ENCODE results near the gene JOSD2.
"Not testable (repeated sequence)": the region's sequence is repeated elsewhere in the genome, so short reads cannot be mapped to it uniquely, and the experiment has no call there.

Gene JOSD2

DNA sequence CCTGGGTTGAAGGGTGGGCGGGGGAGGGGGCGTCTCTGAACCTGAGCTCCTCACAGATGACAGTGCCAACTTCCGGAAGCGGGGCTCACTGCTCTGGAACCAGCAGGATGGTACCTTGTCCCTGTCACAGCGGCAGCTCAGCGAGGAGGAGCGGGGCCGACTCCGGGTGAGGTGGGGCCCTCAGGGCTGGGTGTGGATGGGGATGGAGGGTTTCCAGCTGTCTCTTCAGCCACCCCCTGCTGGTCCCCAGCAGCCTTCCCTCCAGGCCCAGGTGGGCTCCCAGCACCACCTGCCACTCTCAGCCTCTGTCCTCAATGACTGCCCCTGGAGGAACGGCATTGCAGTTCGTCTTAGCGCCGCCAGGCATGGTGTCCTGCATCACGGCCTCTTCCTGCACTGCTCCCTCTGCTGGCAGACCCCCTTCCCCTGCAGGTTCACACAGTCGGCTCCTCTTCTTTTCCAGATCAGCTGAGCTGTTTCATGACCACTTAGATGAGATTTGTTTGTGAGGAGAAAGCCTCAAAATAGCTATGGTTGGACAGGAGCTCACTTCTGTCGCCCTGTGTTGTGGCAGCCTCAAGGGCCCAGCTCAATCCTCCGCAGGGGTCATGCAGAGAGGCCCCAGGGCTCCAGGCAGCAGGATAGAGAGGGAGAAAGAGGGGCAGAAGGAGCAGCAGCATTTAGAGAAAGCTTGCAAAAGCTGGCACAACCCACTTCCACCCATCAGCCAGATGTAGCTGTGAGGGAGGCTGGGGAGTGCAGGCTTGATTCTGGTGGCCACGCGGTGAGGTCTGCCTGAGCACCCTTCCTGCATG lies 31.9 kb downstream of the JOSD2 start:
- Histone ChIP-seq H3K9me3 (ENCODE audit: low read length) (peaks cover 23% of the 10 kb centered on the region), H3K27me3 (ENCODE audit: insufficient read depth, low read length) (no peaks in the 10 kb centered on the region), H2AFZ (ENCODE audit: low read depth, low read length) (no peak overlapping the region), H3K4me1 (ENCODE audit: insufficient read depth, low read length) (peaks cover 5% of the 10 kb centered on the region), H3K36me3 (ENCODE audit: insufficient read depth, low read length) (peaks cover 12% of the 10 kb centered on the region), H3K4me3 (ENCODE audit: low read length) (no peak overlapping the region)

DNA sequence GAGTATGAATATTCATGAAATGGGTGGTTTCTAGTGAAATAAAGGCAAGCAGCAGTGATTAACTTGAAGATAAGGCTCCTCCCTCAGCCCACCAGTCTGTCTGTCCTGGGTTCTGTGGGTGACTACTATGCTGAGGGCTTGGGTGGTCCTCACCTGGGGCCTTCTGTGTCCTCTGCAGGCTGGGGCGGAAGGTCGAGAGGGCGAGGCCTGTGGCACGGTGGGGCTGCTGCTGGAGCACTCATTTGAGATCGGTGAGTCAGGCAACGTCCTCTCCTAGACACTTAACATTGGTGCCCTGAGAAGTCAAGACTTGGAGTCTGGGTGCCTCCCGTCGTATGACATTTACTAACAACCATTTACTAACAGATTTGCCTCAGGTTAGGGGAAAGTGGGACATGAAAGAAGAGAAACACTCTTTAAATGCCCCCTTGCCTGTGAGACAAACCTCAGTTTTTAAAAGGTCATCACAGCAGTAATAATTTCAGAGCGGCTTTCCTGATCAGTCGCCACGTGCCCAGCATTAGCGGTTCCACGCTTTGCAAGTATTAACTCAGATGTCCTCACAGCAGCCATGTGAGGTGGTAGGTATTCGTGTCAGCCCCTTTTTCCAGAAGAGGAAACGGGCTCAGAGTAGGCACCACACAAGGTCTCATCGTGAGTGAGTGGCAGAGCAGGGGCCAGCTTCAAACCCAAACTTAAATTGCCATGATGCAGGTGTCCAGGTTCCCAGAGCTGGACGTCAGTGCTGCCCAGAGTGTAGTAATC lies 33.1 kb downstream of the JOSD2 start:
- Histone ChIP-seq H3K36me3 (ENCODE audit: insufficient read depth, low read length) (peaks cover 12% of the 10 kb centered on the region), H3K9me3 (ENCODE audit: low read length) (peaks cover 23% of the 10 kb centered on the region), H2AFZ (ENCODE audit: low read depth, low read length) (no peak overlapping the region), H3K4me1 (ENCODE audit: insufficient read depth, low read length) (peaks cover 5% of the 10 kb centered on the region), H3K4me3 (ENCODE audit: low read length) (peak overlapping the region; percentile 70), H3K27me3 (ENCODE audit: insufficient read depth, low read length) (no peaks in the 10 kb centered on the region)

DNA sequence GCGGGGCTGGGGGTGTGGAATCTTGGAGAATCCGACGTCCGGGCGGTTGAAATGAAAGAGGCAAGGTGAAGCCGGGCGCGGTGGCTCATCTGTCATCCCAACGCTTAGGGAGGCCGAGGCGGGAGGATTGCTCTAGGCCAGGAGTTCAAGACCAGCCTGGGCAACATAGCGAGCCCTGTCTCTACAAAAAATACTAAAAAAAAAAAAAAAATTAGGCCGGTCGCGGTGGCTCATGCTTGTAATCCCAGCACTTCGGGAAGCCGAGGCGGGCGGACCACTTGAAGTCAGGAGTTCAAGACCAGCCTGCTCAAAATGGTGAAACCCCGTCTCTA lies 34.1 kb downstream of the JOSD2 start:
- Histone ChIP-seq H3K4me3 (ENCODE audit: low read length) (peak overlapping the region; percentile 70), H3K9me3 (ENCODE audit: low read length) (peaks cover 23% of the 10 kb centered on the region), H3K4me1 (ENCODE audit: insufficient read depth, low read length) (peaks cover 5% of the 10 kb centered on the region), H3K36me3 (ENCODE audit: insufficient read depth, low read length) (peaks cover 12% of the 10 kb centered on the region), H2AFZ (ENCODE audit: low read depth, low read length) (peak overlapping the region; percentile 92), H3K27me3 (ENCODE audit: insufficient read depth, low read length) (no peaks in the 10 kb centered on the region)

DNA sequence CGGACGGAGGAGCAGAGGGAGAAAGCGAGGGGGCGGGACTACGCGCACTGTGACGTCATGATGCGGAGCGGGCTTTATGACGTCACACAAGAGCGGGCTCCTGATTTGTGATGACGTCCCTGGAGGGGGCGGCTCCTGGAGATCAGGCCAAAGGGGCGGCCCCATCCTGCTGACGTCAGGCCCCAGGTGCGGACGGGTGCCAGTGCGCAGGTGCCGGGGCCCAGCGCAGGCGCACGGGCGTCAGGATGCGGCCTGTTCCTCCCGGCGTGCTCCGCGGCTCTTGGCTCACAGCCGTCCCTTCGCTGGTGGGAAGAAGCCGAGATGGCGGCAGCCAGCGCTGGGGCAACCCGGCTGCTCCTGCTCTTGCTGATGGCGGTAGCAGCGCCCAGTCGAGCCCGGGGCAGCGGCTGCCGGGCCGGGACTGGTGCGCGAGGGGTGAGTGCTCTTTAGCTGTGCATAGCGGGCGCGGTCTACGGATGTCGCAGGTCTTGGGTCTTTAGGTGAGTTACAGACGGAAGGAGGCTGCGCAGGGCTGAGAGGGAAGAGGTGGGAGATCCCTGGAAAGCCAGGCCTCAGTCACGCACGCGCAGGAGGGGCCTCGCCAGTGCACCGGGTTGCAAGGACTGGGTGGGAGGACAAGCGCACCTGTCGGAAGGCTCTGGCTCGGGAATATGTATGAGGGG lies 34.6 kb downstream of the JOSD2 start, which contains the start of the genes EMC10 and GARIN5A:
EMC10 (plus strand) TSS at position 284 of the 683 bp plus-strand sequence; CDS start at position 322, 38 bp downstream.
GARIN5A (minus strand) TSS at position 625 of the 683 bp plus-strand sequence; CDS start at position 165, 460 bp downstream.
- Histone ChIP-seq H3K4me1 (ENCODE audit: insufficient read depth, low read length) (peaks cover 5% of the 10 kb centered on the region), H2AFZ (ENCODE audit: low read depth, low read length) (peak within 1 kb of the TSS; percentile 92), H3K4me3 (ENCODE audit: low read length) (peak within 1 kb of the TSS; percentile 70), H3K9me3 (ENCODE audit: low read length) (peaks cover 23% of the 10 kb centered on the region), H3K36me3 (ENCODE audit: insufficient read depth, low read length) (peaks cover 12% of the 10 kb centered on the region), H3K27me3 (ENCODE audit: insufficient read depth, low read length) (no peaks in the 10 kb centered on the region)

DNA sequence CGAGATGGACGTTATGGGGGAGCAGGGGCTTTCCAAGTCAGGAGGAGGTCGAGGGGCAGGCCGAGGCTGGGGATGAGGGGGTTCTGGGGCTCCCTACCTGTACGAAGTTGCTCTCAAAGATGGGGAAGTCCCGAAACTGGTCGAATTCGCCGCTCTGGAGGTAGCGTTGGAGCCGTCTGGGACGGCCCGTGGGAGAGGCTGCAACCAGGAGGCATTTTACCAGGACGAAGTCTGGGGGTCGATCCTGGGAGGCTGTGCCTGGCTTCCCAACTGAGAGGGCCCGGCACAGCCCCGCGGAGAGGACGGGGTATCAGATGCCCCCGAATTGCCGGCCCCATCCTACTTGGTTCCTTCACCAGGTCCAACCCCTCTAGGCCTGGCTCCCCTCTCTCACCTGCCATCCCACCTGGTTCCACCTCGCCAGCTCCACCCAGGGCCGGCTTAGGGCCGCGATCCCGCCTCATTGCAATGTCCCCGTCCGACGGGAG lies 35.2 kb downstream of the JOSD2 start:
- H3K9me3 ChIP-seq (ENCODE audit: low read length) = peaks cover 23% of the 10 kb centered on the region
- peaks cover 12% of the 10 kb centered on the region for H3K36me3 ChIP-seq (ENCODE audit: insufficient read depth, low read length)
- peaks cover 5% of the 10 kb centered on the region for H3K4me1 ChIP-seq (ENCODE audit: insufficient read depth, low read length)
- H3K27me3 ChIP-seq (ENCODE audit: insufficient read depth, low read length) = no peaks in the 10 kb centered on the region
- H2AFZ ChIP-seq (ENCODE audit: low read depth, low read length) = no peak overlapping the region
- H3K4me3 ChIP-seq (ENCODE audit: low read length) = no peak overlapping the region

DNA sequence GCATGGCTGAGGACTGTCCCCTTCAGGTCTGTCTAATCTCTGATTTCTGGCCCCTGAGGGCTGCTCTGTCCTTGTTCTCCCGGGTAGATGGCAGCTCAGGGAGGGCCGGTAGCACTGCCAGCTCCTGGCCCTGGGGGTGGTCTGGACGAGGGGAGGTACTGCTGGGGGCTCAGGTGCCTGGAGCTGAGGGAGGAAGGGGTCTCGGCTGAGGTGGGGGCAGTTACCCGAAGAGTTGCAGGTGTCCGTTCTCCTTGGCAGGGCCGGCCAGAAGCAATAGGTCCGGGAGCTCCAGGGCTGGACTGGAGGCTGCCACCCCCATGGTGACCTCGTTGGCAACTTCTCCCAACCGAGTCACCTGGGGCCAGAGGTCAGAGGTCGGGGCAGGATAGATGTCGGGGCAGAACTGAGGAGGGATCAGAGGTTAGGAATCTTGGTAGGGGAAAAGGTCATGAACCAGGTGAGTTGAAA lies 35.9 kb downstream of the JOSD2 start:
- Histone ChIP-seq H3K27me3 (ENCODE audit: insufficient read depth, low read length) (no peaks in the 10 kb centered on the region), H3K4me1 (ENCODE audit: insufficient read depth, low read length) (peaks cover 5% of the 10 kb centered on the region), H3K9me3 (ENCODE audit: low read length) (peaks cover 23% of the 10 kb centered on the region), H3K36me3 (ENCODE audit: insufficient read depth, low read length) (peaks cover 12% of the 10 kb centered on the region), H2AFZ (ENCODE audit: low read depth, low read length) (no peak overlapping the region), H3K4me3 (ENCODE audit: low read length) (no peak overlapping the region)

DNA sequence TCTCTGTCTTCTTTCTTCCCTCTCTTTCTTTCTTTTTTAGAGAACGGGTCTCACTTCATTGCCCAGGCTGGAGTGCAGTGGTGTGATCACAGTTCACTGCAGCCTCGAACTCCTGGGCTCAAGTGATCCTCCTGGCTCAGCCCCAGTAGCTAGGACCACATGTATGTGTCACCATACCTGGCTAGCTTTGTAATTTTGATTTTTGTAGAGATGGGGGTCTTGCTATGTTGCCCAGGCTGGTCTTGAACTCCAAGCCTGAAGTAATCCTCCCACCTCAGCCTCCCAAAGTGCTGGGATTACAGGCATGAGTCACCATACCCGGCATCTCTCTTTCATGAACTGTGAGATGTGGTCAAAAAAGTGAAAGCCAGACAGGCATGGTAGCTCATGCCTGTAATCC lies 37.7 kb downstream of the JOSD2 start:
- not testable (repeated sequence) for H3K4me1 ChIP-seq (ENCODE audit: insufficient read depth, low read length); H3K27me3 ChIP-seq (ENCODE audit: insufficient read depth, low read length); H3K9me3 ChIP-seq (ENCODE audit: low read length); H3K4me3 ChIP-seq (ENCODE audit: low read length); H2AFZ ChIP-seq (ENCODE audit: low read depth, low read length); H3K36me3 ChIP-seq (ENCODE audit: insufficient read depth, low read length)

DNA sequence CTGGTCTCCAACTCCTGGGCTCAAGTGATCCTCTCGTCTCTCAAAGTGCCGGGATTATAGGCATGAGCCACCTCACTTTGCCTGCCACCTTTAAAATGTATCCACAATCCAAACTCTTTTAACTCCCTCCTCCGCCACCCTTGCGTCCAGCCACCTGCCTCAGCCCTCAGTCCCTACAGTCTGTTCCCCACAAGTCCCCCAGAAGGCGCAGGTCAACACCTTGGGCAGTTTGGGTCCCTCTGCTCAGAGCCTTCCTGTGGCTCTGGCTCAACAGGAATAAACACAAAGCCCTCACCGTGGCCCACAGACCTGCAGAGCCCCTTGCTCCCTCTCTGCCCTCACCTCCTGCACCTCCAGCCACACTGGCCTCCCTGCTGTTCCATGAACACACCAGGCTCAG lies 42.2 kb downstream of the JOSD2 start:
- no peaks in the 10 kb centered on the region for H3K27me3 ChIP-seq (ENCODE audit: insufficient read depth, low read length)
- H2AFZ ChIP-seq (ENCODE audit: low read depth, low read length) = no peak overlapping the region
- peaks cover 15% of the 10 kb centered on the region for H3K4me1 ChIP-seq (ENCODE audit: insufficient read depth, low read length)
- no peaks in the 10 kb centered on the region for H3K9me3 ChIP-seq (ENCODE audit: low read length)
- H3K36me3 ChIP-seq (ENCODE audit: insufficient read depth, low read length) = no peaks in the 10 kb centered on the region
- H3K4me3 ChIP-seq (ENCODE audit: low read length) = no peak overlapping the region

DNA sequence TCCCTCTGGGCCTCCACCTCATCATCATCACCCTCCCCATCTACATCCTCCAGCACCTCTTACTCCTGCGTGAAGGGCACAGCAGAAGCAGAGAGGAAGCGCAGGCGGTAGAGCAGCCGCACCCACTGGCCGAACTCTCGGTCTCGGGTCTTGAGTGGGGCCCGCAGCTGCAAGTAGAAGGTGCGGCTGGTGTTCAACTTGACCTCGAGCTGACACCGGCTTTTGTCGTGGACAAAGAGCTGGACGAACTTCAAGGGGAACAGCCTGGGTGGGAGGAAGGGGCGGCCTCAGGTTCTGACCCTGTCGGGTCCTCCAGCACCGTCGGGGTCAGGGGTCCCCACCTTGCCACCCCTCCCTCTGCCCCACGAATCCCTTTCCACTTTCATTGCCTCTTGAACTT lies 43.4 kb downstream of the JOSD2 start:
- Histone ChIP-seq H3K9me3 (ENCODE audit: low read length) (no peaks in the 10 kb centered on the region), H3K4me3 (ENCODE audit: low read length) (no peak overlapping the region), H3K4me1 (ENCODE audit: insufficient read depth, low read length) (peaks cover 15% of the 10 kb centered on the region), H3K27me3 (ENCODE audit: insufficient read depth, low read length) (no peaks in the 10 kb centered on the region), H2AFZ (ENCODE audit: low read depth, low read length) (no peak overlapping the region), H3K36me3 (ENCODE audit: insufficient read depth, low read length) (no peaks in the 10 kb centered on the region)

DNA sequence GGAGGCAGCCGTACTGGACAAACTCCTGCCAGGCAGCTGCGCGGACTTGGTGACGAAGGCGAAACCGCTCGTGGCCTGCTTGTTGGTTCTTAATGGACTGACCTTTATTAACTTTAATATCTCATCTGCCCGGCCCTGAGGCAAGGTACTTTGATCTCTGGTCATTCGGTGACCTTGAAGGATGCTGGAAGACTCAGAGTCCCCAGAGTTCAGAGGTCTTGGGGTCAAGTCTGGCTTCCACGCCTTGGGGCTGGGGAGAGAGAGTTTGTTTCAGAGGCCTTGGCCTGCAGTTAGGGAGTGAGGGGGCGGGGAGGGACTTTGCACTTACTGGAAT lies 44.3 kb downstream of the JOSD2 start:
- H2AFZ ChIP-seq (ENCODE audit: low read depth, low read length) = no peak overlapping the region

DNA sequence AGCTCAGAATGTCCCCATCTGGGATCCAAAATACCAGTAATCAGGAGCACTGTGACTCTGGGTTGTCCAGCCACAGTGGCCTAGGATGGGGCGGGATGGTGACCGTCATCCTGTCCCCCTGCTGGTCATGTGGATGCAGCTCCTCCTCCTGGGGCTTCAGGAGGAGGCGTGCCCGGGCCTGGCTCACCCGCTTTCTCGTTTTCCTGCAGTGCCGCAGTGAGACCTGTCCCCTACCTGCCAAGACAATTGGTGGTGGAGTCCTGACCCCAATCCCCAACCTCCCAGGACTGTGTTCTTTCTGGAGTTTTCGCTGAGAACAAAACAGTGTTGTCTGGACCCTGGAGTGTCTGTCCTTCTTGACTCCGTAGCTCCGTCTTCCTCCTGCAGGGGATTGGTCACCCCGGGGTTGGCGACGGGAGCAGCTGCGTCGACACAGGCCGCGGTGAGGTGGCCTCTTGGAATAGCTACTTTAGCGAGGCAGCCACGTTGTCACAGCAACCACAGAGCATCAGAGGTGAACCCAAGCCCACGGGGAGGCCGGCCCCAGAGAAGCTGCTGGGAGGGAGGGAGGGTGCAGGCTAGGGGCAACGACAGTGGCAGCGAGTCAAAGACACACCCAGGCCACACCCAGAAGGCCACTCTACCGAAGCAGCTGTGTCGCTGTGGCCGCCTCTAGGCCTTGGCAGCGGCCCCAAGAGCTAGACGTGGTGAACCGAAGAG lies 44.8 kb downstream of the JOSD2 start:
- H3K27me3 ChIP-seq (ENCODE audit: insufficient read depth, low read length) = no peaks in the 10 kb centered on the region
- no peak overlapping the region for H2AFZ ChIP-seq (ENCODE audit: low read depth, low read length)
- no peaks in the 10 kb centered on the region for H3K9me3 ChIP-seq (ENCODE audit: low read length)
- H3K4me3 ChIP-seq (ENCODE audit: low read length) = peak overlapping the region; percentile 1
- peaks cover 15% of the 10 kb centered on the region for H3K4me1 ChIP-seq (ENCODE audit: insufficient read depth, low read length)
- H3K36me3 ChIP-seq (ENCODE audit: insufficient read depth, low read length) = no peaks in the 10 kb centered on the region

More for the DNA sequence above, 44.3 kb downstream of the JOSD2 start:
- H3K4me3 ChIP-seq (ENCODE audit: low read length) = no peak overlapping the region
- no peaks in the 10 kb centered on the region for H3K36me3 ChIP-seq (ENCODE audit: insufficient read depth, low read length)
- no peaks in the 10 kb centered on the region for H3K27me3 ChIP-seq (ENCODE audit: insufficient read depth, low read length)
- H3K9me3 ChIP-seq (ENCODE audit: low read length) = no peaks in the 10 kb centered on the region
- H3K4me1 ChIP-seq (ENCODE audit: insufficient read depth, low read length) = peaks cover 15% of the 10 kb centered on the region

DNA sequence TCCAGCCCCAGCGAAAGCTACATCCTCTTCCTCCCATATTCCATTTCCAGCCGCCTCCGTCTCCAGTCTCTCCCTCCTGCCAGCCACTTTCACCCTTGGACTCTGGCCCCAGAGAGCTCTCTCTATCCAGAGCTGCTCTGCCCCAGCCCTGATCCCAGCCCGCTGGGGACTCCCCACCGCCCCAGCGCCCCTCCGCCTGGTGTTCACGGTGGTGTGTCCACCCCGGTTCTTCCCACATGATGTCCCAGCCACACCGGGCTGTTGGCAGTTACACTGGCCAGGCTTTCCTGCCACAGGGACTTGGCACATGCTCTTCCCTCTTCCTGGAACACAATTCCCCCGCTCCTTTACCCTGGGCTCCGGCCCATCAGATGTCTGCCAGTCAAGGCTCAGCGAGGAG lies 46.0 kb downstream of the JOSD2 start:
- Histone ChIP-seq H3K4me1 (ENCODE audit: insufficient read depth, low read length) (peaks cover 23% of the 10 kb centered on the region), H3K36me3 (ENCODE audit: insufficient read depth, low read length) (no peaks in the 10 kb centered on the region), H2AFZ (ENCODE audit: low read depth, low read length) (no peak overlapping the region), H3K4me3 (ENCODE audit: low read length) (no peak overlapping the region), H3K9me3 (ENCODE audit: low read length) (no peaks in the 10 kb centered on the region), H3K27me3 (ENCODE audit: insufficient read depth, low read length) (no peaks in the 10 kb centered on the region)

All from neuron (in vitro differentiated cells).